ENCODE results near the gene METTL16. TPM values are rescaled to one million over a fixed set of nuclear protein-coding genes. Genes with fewer than 3 reads are reported as not detected.
"Not testable (repeated sequence)": the region's sequence is repeated elsewhere in the genome, so short reads cannot be mapped to it uniquely, and the experiment has no call there.

The METTL16 gene
- total and polyA plus RNA-seq, 2 donors = 21.6 to 27.3 TPM

GRCh38 chr17:2455956-2456355 lies 55.7 kb downstream of the METTL16 start:
- no peak overlapping the region for H3K4me3 ChIP-seq (ENCODE audit: low read depth, low read length)
- no peaks in the 10 kb centered on the region for H3K4me1 ChIP-seq (ENCODE audit: insufficient read depth)
- 96% methylated on average over 3 of the region's 3 CpGs for WGBS
- H3K27ac ChIP-seq (ENCODE audit: low read depth) = no peak overlapping the region
- no peaks in the 10 kb centered on the region for H3K36me3 ChIP-seq (ENCODE audit: insufficient read depth)
- no peak for DNase-seq (ENCODE audit: extremely low spot score)

GRCh38 chr17:2453866-2454265 lies 57.8 kb downstream of the METTL16 start:
- 89% methylated on average over 3 of the region's 3 CpGs for WGBS
- Histone ChIP-seq H3K4me3 (ENCODE audit: low read depth, low read length) (no peak overlapping the region), H3K4me1 (ENCODE audit: insufficient read depth) (no peaks in the 10 kb centered on the region)

GRCh38 chr17:2453325-2453724 lies 58.4 kb downstream of the METTL16 start:
- Histone ChIP-seq H3K4me1 (ENCODE audit: insufficient read depth) (no peaks in the 10 kb centered on the region), H3K27ac (ENCODE audit: low read depth) (no peak overlapping the region), H3K36me3 (ENCODE audit: insufficient read depth) (no peaks in the 10 kb centered on the region), H3K4me3 (ENCODE audit: low read depth, low read length) (no peak overlapping the region)
- WGBS = 83% methylated on average over 6 of the region's 6 CpGs
- no peak for DNase-seq (ENCODE audit: extremely low spot score)

More at GRCh38 chr17:2453866-2454265, 57.8 kb downstream of the METTL16 start:
- Histone ChIP-seq H3K27ac (ENCODE audit: low read depth) (no peak overlapping the region), H3K36me3 (ENCODE audit: insufficient read depth) (no peaks in the 10 kb centered on the region)
- no peak for DNase-seq (ENCODE audit: extremely low spot score)

- Histone ChIP-seq H3K36me3 (ENCODE audit: insufficient read depth) (no peaks in the 10 kb centered on the region), H3K4me1 (ENCODE audit: insufficient read depth) (no peaks in the 10 kb centered on the region), H3K27ac (ENCODE audit: low read depth) (no peak overlapping the region), H3K4me3 (ENCODE audit: low read depth, low read length) (no peak overlapping the region)
- 85% methylated on average over 6 of the region's 6 CpGs for WGBS
- no peak for DNase-seq (ENCODE audit: extremely low spot score)
Measured at GRCh38 chr17:2452216-2452750, 59.4 kb downstream of the METTL16 start.

- H3K36me3 ChIP-seq (ENCODE audit: insufficient read depth) = no peaks in the 10 kb centered on the region
- no peak for DNase-seq (ENCODE audit: extremely low spot score)
- H3K27ac ChIP-seq (ENCODE audit: low read depth) = no peak overlapping the region
- WGBS = 78% methylated on average over 5 of the region's 5 CpGs
- no peaks in the 10 kb centered on the region for H3K4me1 ChIP-seq (ENCODE audit: insufficient read depth)
- H3K4me3 ChIP-seq (ENCODE audit: low read depth, low read length) = no peak overlapping the region
Measured at GRCh38 chr17:2450016-2450650, 61.6 kb downstream of the METTL16 start.

GRCh38 chr17:2449486-2449885 lies 62.2 kb downstream of the METTL16 start:
- Histone ChIP-seq H3K27ac (ENCODE audit: low read depth) (no peak overlapping the region), H3K4me1 (ENCODE audit: insufficient read depth) (no peaks in the 10 kb centered on the region), H3K4me3 (ENCODE audit: low read depth, low read length) (no peak overlapping the region), H3K36me3 (ENCODE audit: insufficient read depth) (no peaks in the 10 kb centered on the region)
- 67% methylated on average over 2 of the region's 2 CpGs for WGBS
- DNase-seq (ENCODE audit: extremely low spot score) = no peak

GRCh38 chr17:2447479-2447878 lies 64.2 kb downstream of the METTL16 start:
- not testable (repeated sequence) for H3K27ac ChIP-seq (ENCODE audit: low read depth); H3K36me3 ChIP-seq (ENCODE audit: insufficient read depth); DNase-seq (ENCODE audit: extremely low spot score); H3K4me1 ChIP-seq (ENCODE audit: insufficient read depth); H3K4me3 ChIP-seq (ENCODE audit: low read depth, low read length)
- 96% methylated on average over 12 of the region's 29 CpGs for WGBS

- Histone ChIP-seq H3K36me3 (ENCODE audit: insufficient read depth) (no peaks in the 10 kb centered on the region), H3K27ac (ENCODE audit: low read depth) (no peak overlapping the region), H3K4me1 (ENCODE audit: insufficient read depth) (no peaks in the 10 kb centered on the region), H3K4me3 (ENCODE audit: low read depth, low read length) (no peak overlapping the region)
- no peak for DNase-seq (ENCODE audit: extremely low spot score)
- WGBS = 96% methylated on average over 1 of the region's 1 CpG
Measured at GRCh38 chr17:2445638-2446037, 66.0 kb downstream of the METTL16 start.

GRCh38 chr17:2444382-2444781 lies 67.3 kb downstream of the METTL16 start:
- no peak overlapping the region for H3K27ac ChIP-seq (ENCODE audit: low read depth)
- no peak for DNase-seq (ENCODE audit: extremely low spot score)
- WGBS = 97% methylated on average over 8 of the region's 8 CpGs

GRCh38 chr17:2442166-2442565 lies 69.5 kb downstream of the METTL16 start:
- H3K4me3 ChIP-seq (ENCODE audit: low read depth, low read length) = no peak overlapping the region
- peaks cover 8% of the 10 kb centered on the region for H3K36me3 ChIP-seq (ENCODE audit: insufficient read depth)
- 43% methylated on average over 3 of the region's 3 CpGs for WGBS
- no peak overlapping the region for H3K27ac ChIP-seq (ENCODE audit: low read depth)
- DNase-seq (ENCODE audit: extremely low spot score) = no peak
- no peaks in the 10 kb centered on the region for H3K4me1 ChIP-seq (ENCODE audit: insufficient read depth)

More at GRCh38 chr17:2444382-2444781, 67.3 kb downstream of the METTL16 start:
- Histone ChIP-seq H3K36me3 (ENCODE audit: insufficient read depth) (peaks cover under 1% of the 10 kb centered on the region), H3K4me3 (ENCODE audit: low read depth, low read length) (no peak overlapping the region), H3K4me1 (ENCODE audit: insufficient read depth) (no peaks in the 10 kb centered on the region)

GRCh38 chr17:2440930-2441329 lies 70.8 kb downstream of the METTL16 start:
- peaks cover 8% of the 10 kb centered on the region for H3K36me3 ChIP-seq (ENCODE audit: insufficient read depth)

GRCh38 chr17:2439997-2440396 lies 71.7 kb downstream of the METTL16 start:
- not testable (repeated sequence) for H3K4me1 ChIP-seq (ENCODE audit: insufficient read depth); H3K4me3 ChIP-seq (ENCODE audit: low read depth, low read length); H3K27ac ChIP-seq (ENCODE audit: low read depth); H3K36me3 ChIP-seq (ENCODE audit: insufficient read depth); DNase-seq (ENCODE audit: extremely low spot score)
- 95% methylated on average over 6 of the region's 6 CpGs for whole genome bisulfite sequencing

More at GRCh38 chr17:2440930-2441329, 70.8 kb downstream of the METTL16 start:
- DNase-seq (ENCODE audit: extremely low spot score) = no peak
- 97% methylated on average over 4 of the region's 4 CpGs for WGBS
- H3K27ac ChIP-seq (ENCODE audit: low read depth) = no peak overlapping the region
- H3K4me1 ChIP-seq (ENCODE audit: insufficient read depth) = no peaks in the 10 kb centered on the region
- no peak overlapping the region for H3K4me3 ChIP-seq (ENCODE audit: low read depth, low read length)

GRCh38 chr17:2438823-2439222 lies 72.9 kb downstream of the METTL16 start:
- no peak overlapping the region for H3K4me3 ChIP-seq (ENCODE audit: low read depth, low read length)
- no peak overlapping the region for H3K27ac ChIP-seq (ENCODE audit: low read depth)
- 87% methylated on average over 6 of the region's 6 CpGs for WGBS
- DNase-seq (ENCODE audit: extremely low spot score) = no peak
- no peaks in the 10 kb centered on the region for H3K4me1 ChIP-seq (ENCODE audit: insufficient read depth)
- H3K36me3 ChIP-seq (ENCODE audit: insufficient read depth) = peaks cover 8% of the 10 kb centered on the region

GRCh38 chr17:2436316-2436905 lies 75.3 kb downstream of the METTL16 start:
- Histone ChIP-seq H3K27ac (ENCODE audit: low read depth) (no peak overlapping the region), H3K4me3 (ENCODE audit: low read depth, low read length) (no peak overlapping the region), H3K4me1 (ENCODE audit: insufficient read depth) (no peaks in the 10 kb centered on the region), H3K36me3 (ENCODE audit: insufficient read depth) (peaks cover 8% of the 10 kb centered on the region)
- WGBS = 84% methylated on average over 5 of the region's 5 CpGs
- no peak for DNase-seq (ENCODE audit: extremely low spot score)
